Stimulated activated CD4-positive, alpha-beta T cell treated with anti-CD3 and anti-CD28 coated beads, Interleukin-4, amount 100 ng/mL, for 4 hours (primary cell): Measurements from ENCODE around the gene EHMT1.
"Not testable (repeated sequence)": the region's sequence is repeated elsewhere in the genome, so short reads cannot be mapped to it uniquely, and the experiment has no call there.

Source experiments
- DNase-seq, 2 experiments: peaks; one replicate each; pipeline ENCODE4 v3.0.0-alpha.2; 2020

Gene EHMT1

GRCh38 chr9:137619240-137620047, 639 bp downstream of the EHMT1 start:
- DNase-seq, result no peak

- no peak for DNase-seq
Observed at GRCh38 chr9:137620048-137620405, 1.2 kb downstream of the EHMT1 start.

GRCh38 chr9:137620581-137620980, 1.8 kb downstream of the EHMT1 start:
- no peak for DNase-seq

GRCh38 chr9:137621131-137621757, 2.4 kb downstream of the EHMT1 start:
- no peak for DNase-seq

GRCh38 chr9:137622211-137622610, 3.4 kb downstream of the EHMT1 start:
- not testable (repeated sequence) for DNase-seq

GRCh38 chr9:137626464-137626863, 7.7 kb downstream of the EHMT1 start:
- no peak for DNase-seq

GRCh38 chr9:137627406-137627805, 8.6 kb downstream of the EHMT1 start:
- not testable (repeated sequence) for DNase-seq

- no peak for DNase-seq
Observed at GRCh38 chr9:137630126-137630525, 11.3 kb downstream of the EHMT1 start.

- no peak for DNase-seq
Observed at GRCh38 chr9:137630679-137631078, 11.9 kb downstream of the EHMT1 start.

GRCh38 chr9:137631345-137632229, 12.8 kb downstream of the EHMT1 start:
- DNase-seq, result no peak

GRCh38 chr9:137632230-137633161, 13.7 kb downstream of the EHMT1 start:
- no peak for DNase-seq

- no peak for DNase-seq
Observed at GRCh38 chr9:137634016-137634415, 15.2 kb downstream of the EHMT1 start.

GRCh38 chr9:137638680-137639079, 19.9 kb downstream of the EHMT1 start:
- no peak for DNase-seq

GRCh38 chr9:137639303-137640051, 20.7 kb downstream of the EHMT1 start:
- DNase-seq, result no peak

GRCh38 chr9:137640862-137641261, 22.1 kb downstream of the EHMT1 start:
- DNase-seq, result no peak

GRCh38 chr9:137642118-137642601, 23.4 kb downstream of the EHMT1 start:
- no peak for DNase-seq

GRCh38 chr9:137642892-137643291, 24.1 kb downstream of the EHMT1 start:
- DNase-seq, result no peak

GRCh38 chr9:137643921-137644320, 25.1 kb downstream of the EHMT1 start:
- no peak for DNase-seq

- DNase-seq, result no peak
Observed at GRCh38 chr9:137645211-137645610, 26.4 kb downstream of the EHMT1 start.

GRCh38 chr9:137646341-137646740, 27.5 kb downstream of the EHMT1 start:
- no peak for DNase-seq

GRCh38 chr9:137647096-137647714, 28.4 kb downstream of the EHMT1 start:
- DNase-seq, result no peak
